B cell (primary cell): ENCODE data around the gene MCM5. TPM values are rescaled to one million over a fixed set of nuclear protein-coding genes. Genes with fewer than 3 reads are reported as not detected.

Experiments used
- ATAC-seq: fragments of 200-7000 bp; cut with Tn5 transposase; one replicate; pipeline ENCODE4 v1.10.0; 2021; ENCODE audit warnings: low read depth, mild to moderate bottlenecking, moderate number of reproducible peaks, moderate library complexity
- CTCF ChIA-PET: fragments of 350-600 bp; sonication (Branson Sonifier 250); formaldehyde crosslinking; loops from one replicate; lab custom pipeline; 2021; ENCODE audit warnings: antibody characterized with exemption, inconsistent platforms; lab: Charles Lee
- POLR2A ChIA-PET: fragments of 350-600 bp; sonication (Branson Sonifier 250); formaldehyde crosslinking; loops from one replicate; lab custom pipeline; 2021; ENCODE audit warnings: antibody characterized with exemption; lab: Charles Lee
- DNase-seq: peaks from one replicate; pipeline ENCODE4 v3.0.0; 2013
- H2AFZ ChIP-seq: 2 replicates; pipeline ENCODE4 v1.6.1; 2012; ENCODE audit warnings: mild to moderate bottlenecking, low read depth, low read length; ENCODE audit not compliant: insufficient read depth, poor library complexity, severe bottlenecking
- H3K27ac ChIP-seq, 2 donors: 1 replicate in 1 of 2; 2 replicates in 1 of 2; pipeline ENCODE4 v1.5.1; 2012 to 2013; ENCODE audit warnings: low read length in 2 of 2, mild to moderate bottlenecking in 2 of 2, moderate library complexity in 1 of 2
- H3K27me3 ChIP-seq, 4 experiments: fragments of 200-600 bp in 1 of 4; sonication (generic) in 1 of 4; replicated peaks in 1 of 4; 1 replicate in 2 of 4; 2 replicates in 2 of 4; pipeline versions ENCODE4 v1.6.1 to v1.7.0; 2013 to 2016; ENCODE audit warnings: low read length in 3 of 4, mild to moderate bottlenecking in 2 of 4, mixed read lengths in 1 of 4, moderate library complexity in 1 of 4; ENCODE audit not compliant: insufficient read depth in 4 of 4, control insufficient read depth in 3 of 4; ENCODE audit errors: control extremely low read depth in 1 of 4
- H3K36me3 ChIP-seq, 2 experiments: replicated peaks in 1 of 2; 1 replicate in 1 of 2; 2 replicates in 1 of 2; pipeline versions ENCODE4 v1.6.1 to v1.7.1; 2013; ENCODE audit warnings: low read length in 1 of 2; ENCODE audit not compliant: insufficient read depth in 2 of 2, control insufficient read depth in 1 of 2; ENCODE audit errors: control extremely low read depth in 1 of 2, extremely low read depth in 1 of 2
- H3K4me1 ChIP-seq, 2 donors: fragments of 200-600 bp in 1 of 2; sonication (generic) in 1 of 2; 1 replicate in 1 of 2; 2 replicates in 1 of 2; pipeline versions ENCODE4 v1.5.1 to v1.6.1; 2013 to 2017; ENCODE audit warnings: low read length in 2 of 2; ENCODE audit not compliant: control insufficient read depth in 2 of 2, insufficient read depth in 2 of 2
- H3K4me2 ChIP-seq: replicated peaks from 2 replicates; pipeline ENCODE3; 2012; ENCODE audit warnings: mild to moderate bottlenecking, low read depth, low read length; ENCODE audit not compliant: poor library complexity, severe bottlenecking
- H3K4me3 ChIP-seq, 5 experiments: fragments of 200-600 bp in 1 of 5; sonication (generic) in 1 of 5; 1 replicate in 3 of 5; 2 replicates in 2 of 5; pipeline versions ENCODE4 v1.5.1 to v1.7.0; 2011 to 2016; ENCODE audit warnings: low read length in 4 of 5, mild to moderate bottlenecking in 4 of 5, low read depth in 2 of 5, control low read depth in 1 of 5, moderate library complexity in 1 of 5; ENCODE audit not compliant: insufficient read depth in 1 of 5; ENCODE audit errors: control extremely low read depth in 1 of 5, extremely low read depth in 1 of 5
- H3K79me2 ChIP-seq: fragments of 200-600 bp; sonication (generic); one replicate; pipeline ENCODE4 v1.6.0; 2016; ENCODE audit warnings: low read length; ENCODE audit not compliant: control insufficient read depth, insufficient read depth
- H3K9ac ChIP-seq: fragments of 200-600 bp; sonication (generic); 2 replicates; pipeline ENCODE4 v1.6.1; 2017; ENCODE audit warnings: mild to moderate bottlenecking, low read length, moderate library complexity
- H3K9me3 ChIP-seq, 3 donors: one replicate each; pipeline versions ENCODE4 v1.6.1 to v1.7.1; 2013; ENCODE audit warnings: low read length in 2 of 3; ENCODE audit not compliant: control insufficient read depth in 2 of 3, insufficient read depth in 1 of 3; ENCODE audit errors: control extremely low read depth in 1 of 3
- H4K20me1 ChIP-seq: 2 replicates; pipeline ENCODE4 v1.6.0; 2012; ENCODE audit warnings: mild to moderate bottlenecking, low read length; ENCODE audit not compliant: insufficient read depth, control insufficient read depth, poor library complexity, severe bottlenecking
- H3K27ac Mint-ChIP-seq: one replicate; pipeline ENCODE4 v1.8.0; 2021; ENCODE audit warnings: mixed read lengths
- H3K27me3 Mint-ChIP-seq: one replicate; pipeline ENCODE4 v1.8.0; 2021; ENCODE audit warnings: mixed read lengths
- H3K4me1 Mint-ChIP-seq: one replicate; pipeline ENCODE4 v1.8.0; 2021; ENCODE audit warnings: mixed read lengths
- H3K4me3 Mint-ChIP-seq: one replicate; pipeline ENCODE4 v1.8.0; 2021; ENCODE audit warnings: mixed read lengths
- H3K9me3 Mint-ChIP-seq: one replicate; pipeline ENCODE4 v1.8.0; 2022; ENCODE audit warnings: mixed read lengths; ENCODE audit not compliant: insufficient read depth
- EZH2 ChIP-seq: IDR thresholded peaks from 2 replicates; pipeline ENCODE4 v1.6.1; 2012; ENCODE audit warnings: borderline replicate concordance, low read depth, mild to moderate bottlenecking, moderate library complexity, low read length; ENCODE audit not compliant: insufficient read depth, poor library complexity, severe bottlenecking
- WGBS: methylation state at CpG from one replicate; pipeline ENCODE4 v1.1.5; 2013; ENCODE audit warnings: missing lambda C conversion rate; ENCODE audit not compliant: insufficient coverage; 5-methylcytosine and 5-hydroxymethylcytosine counted together
- intact Hi-C: fragments of 100-400 bp; cut with micrococcal nuclease; formaldehyde crosslinking; loops from one replicate; pipeline ENCODE4 v1.10.0; 2022
- polyA plus RNA-seq: library from polyadenylated mRNA; depleted of rRNA; stranded (reverse); fragments of >200 nt; gene quantifications from 2 replicates; pipeline ENCODE4 v1.2.3, GENCODE V29; 2012
- total RNA-seq, 2 donors: library from RNA; stranded (reverse); fragments of 120-200 nt in 1 of 2; gene quantifications; 1 replicate in 1 of 2; 2 replicates in 1 of 2; pipeline versions ENCODE4 v1.2.3 to v1.2.4, GENCODE V29; 2013 to 2022
- TF ChIP-seq, protein P1 (sequence below): fragments of 200-600 bp; IDR thresholded peaks from one replicate; pipeline ENCODE4 v1.8.0; 2022; ENCODE audit warnings: antibody characterized with exemption, mild to moderate bottlenecking

Gene MCM5
- total and polyA plus RNA-seq, 2 donors (not counting 1 experiment from before 2014, with no cell fraction given) = 112 to 203 TPM

DNA sequence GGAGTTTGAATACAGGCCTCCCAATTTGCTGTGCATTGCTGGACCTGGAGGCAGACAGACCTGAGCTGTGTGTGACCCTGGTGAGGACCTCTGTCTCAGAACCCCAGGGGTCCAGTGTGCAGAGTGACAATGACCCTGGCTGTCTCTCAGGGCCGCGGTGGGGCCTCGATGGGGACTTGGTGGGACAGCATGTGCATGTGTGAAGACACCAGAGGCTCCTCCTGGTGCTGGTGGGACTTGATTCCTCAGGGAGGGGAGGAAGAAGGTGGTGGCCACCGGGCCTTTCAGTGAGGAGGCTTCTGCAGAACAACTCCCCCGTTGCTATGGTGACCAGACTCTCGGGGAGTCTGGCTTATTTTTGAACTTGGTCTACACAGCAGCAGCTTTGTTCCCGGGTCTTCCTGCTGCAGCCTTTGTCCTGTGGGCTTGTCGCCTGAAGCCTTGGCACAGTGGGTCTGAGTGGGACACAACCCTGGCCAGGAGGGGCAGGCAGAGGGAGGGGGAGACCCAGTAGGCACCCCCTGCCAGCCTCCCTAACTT, 35.3 kb downstream of the MCM5 start:
- Mint-ChIP-seq H3K4me1 (peaks cover under 1% of the 10 kb centered on the region), H3K27ac (no peak overlapping the region), H3K9me3 (no peaks in the 10 kb centered on the region), H3K27me3 (no peaks in the 10 kb centered on the region), H3K4me3 (no peak overlapping the region)
- 86% methylated on average over 8 of the region's 8 CpGs for WGBS
- peaks cover 12% of the 10 kb centered on the region for H3K79me2 ChIP-seq
- TF ChIP-seq, protein P1, sequence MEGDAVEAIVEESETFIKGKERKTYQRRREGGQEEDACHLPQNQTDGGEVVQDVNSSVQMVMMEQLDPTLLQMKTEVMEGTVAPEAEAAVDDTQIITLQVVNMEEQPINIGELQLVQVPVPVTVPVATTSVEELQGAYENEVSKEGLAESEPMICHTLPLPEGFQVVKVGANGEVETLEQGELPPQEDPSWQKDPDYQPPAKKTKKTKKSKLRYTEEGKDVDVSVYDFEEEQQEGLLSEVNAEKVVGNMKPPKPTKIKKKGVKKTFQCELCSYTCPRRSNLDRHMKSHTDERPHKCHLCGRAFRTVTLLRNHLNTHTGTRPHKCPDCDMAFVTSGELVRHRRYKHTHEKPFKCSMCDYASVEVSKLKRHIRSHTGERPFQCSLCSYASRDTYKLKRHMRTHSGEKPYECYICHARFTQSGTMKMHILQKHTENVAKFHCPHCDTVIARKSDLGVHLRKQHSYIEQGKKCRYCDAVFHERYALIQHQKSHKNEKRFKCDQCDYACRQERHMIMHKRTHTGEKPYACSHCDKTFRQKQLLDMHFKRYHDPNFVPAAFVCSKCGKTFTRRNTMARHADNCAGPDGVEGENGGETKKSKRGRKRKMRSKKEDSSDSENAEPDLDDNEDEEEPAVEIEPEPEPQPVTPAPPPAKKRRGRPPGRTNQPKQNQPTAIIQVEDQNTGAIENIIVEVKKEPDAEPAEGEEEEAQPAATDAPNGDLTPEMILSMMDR = no peak
- no peak for TF ChIP-seq EZH2
- H2AFZ ChIP-seq = no peak overlapping the region
- intact Hi-C loops = loop anchor here (10.0 kb wide), 1 partner anchor 690 kb away; no protein-coding TSS in a partner anchor
- no peak overlapping the region for H3K4me3 ChIP-seq
- ATAC-seq = no peak
- H3K27ac ChIP-seq = no peak overlapping the region
- H3K9ac ChIP-seq = no peak overlapping the region
- ChIA-PET CTCF (interaction anchor here (5.7 kb wide), 1 partner anchor 148 kb away, joined by 39 read pairs; no protein-coding TSS in a partner anchor), POLR2A (no interaction called here)
- peaks cover 2 to 27% (median 13%) of the 10 kb centered on the region in 3 donors for H3K9me3 ChIP-seq
- no peak for DNase-seq
- peaks cover 15% of the 10 kb centered on the region for H4K20me1 ChIP-seq
- H3K36me3 ChIP-seq = peaks cover 8 to 32% of the 10 kb centered on the region in 2 experiments
- no peaks in the 10 kb centered on the region for H3K27me3 ChIP-seq
- H3K4me2 ChIP-seq = no peak overlapping the region
- no peaks in the 10 kb centered on the region for H3K4me1 ChIP-seq

- 92% methylated on average over 4 of the region's 5 CpGs for WGBS
- Histone ChIP-seq H3K4me3 (no peak overlapping the region), H2AFZ (no peak overlapping the region), H3K9me3 (peaks cover 2 to 27% (median 13%) of the 10 kb centered on the region in 3 donors), H3K9ac (no peak overlapping the region), H3K27ac (no peak overlapping the region), H3K27me3 (no peaks in the 10 kb centered on the region), H3K79me2 (peaks cover 10% of the 10 kb centered on the region), H3K36me3 (peaks cover 9 to 31% of the 10 kb centered on the region in 2 experiments), H3K4me2 (no peak overlapping the region), H3K4me1 (no peaks in the 10 kb centered on the region), H4K20me1 (peaks cover 3% of the 10 kb centered on the region)
- Mint-ChIP-seq H3K27ac (no peak overlapping the region), H3K4me1 (no peaks in the 10 kb centered on the region), H3K27me3 (no peaks in the 10 kb centered on the region), H3K9me3 (no peaks in the 10 kb centered on the region), H3K4me3 (no peak overlapping the region)
- ChIA-PET CTCF (no interaction called here), POLR2A (no interaction called here)
- ATAC-seq (no peak), DNase-seq (no peak)
- intact Hi-C loops = loop anchor here (10.0 kb wide), 1 partner anchor 688 kb away; no protein-coding TSS in a partner anchor
- TF ChIP-seq, protein P1 = no peak
- no peak for TF ChIP-seq EZH2
These were observed 36.5 kb downstream of the MCM5 start for GRCh38 chr22:35436421-35436820.
